K562 treated with DMSO at 1 percent for 48 hours (cell line): Measurements from ENCODE around the gene SUMO1. TPM values are rescaled to one million over a fixed set of nuclear protein-coding genes. Genes with fewer than 3 reads are reported as not detected.

Experiments used
- total RNA-seq: library from RNA; unstranded; fragments of 300-600 nt; gene quantifications from 2 replicates; pipeline ENCODE4 v1.2.3, GENCODE V29; 2022; ENCODE audit warnings: low replicate concordance; ENCODE audit errors: extremely low read depth

Gene SUMO1
- not detected in 2 replicates for total RNA-seq

GRCh38 chr2:202238234-202239197 is at the start of gene SUMO1:
Gene SUMO1 (minus strand): TSS chr2:202238597. CDS start chr2:202238451, 146 bp downstream.

GRCh38 chr2:202265467-202266277 is 27.3 kb upstream of the SUMO1 start, which contains the start of gene NOP58:
Gene NOP58 (plus strand): TSS chr2:202265763. CDS start chr2:202265942, 179 bp downstream.

Other genes starting within 250 kb of the SUMO1 start
- not detected in 2 replicates for gene FZD7, start 204.7 kb downstream of the SUMO1 start, total RNA-seq
- not detected in 2 replicates for gene KIAA2012, start 165.3 kb downstream of the SUMO1 start, total RNA-seq
- 195 TPM in 1 of 2 replicates, not detected in the other for gene NOP58, start 27.2 kb upstream of the SUMO1 start, total RNA-seq
- gene BMPR2, start 137.7 kb upstream of the SUMO1 start, total RNA-seq: not detected in 2 replicates